HEK293 (cell line): ENCODE results near the gene ZFP62.

ENCODE experiments used
- CTCF ChIA-PET: fragments of 350-600 bp; formaldehyde crosslinking; extraction: SDS; loops from one replicate; lab custom pipeline; 2021; ENCODE audit warnings: antibody characterized with exemption; lab: Yijun Ruan, JAX
- POLR2A ChIA-PET: fragments of 300-600 bp; formaldehyde crosslinking; extraction: SDS; loops from one replicate; lab custom pipeline; 2020; ENCODE audit warnings: antibody characterized with exemption, inconsistent platforms; lab: Yijun Ruan, JAX
- H3K27ac ChIP-seq: fragments of 200-500 bp; sonication (Bioruptor generic); 2 replicates; pipeline ENCODE4 v1.5.1; 2014; ENCODE audit warnings: low read depth, low read length, control low read depth, inconsistent platforms; ENCODE audit errors: extremely low read depth
- H3K36me3 ChIP-seq, 2 experiments: fragments of 200-500 bp in 1 of 2; sonication (Bioruptor generic) in 1 of 2; 1 replicate in 1 of 2; 2 replicates in 1 of 2; pipeline ENCODE4 v1.5.1; 2014 to 2017; ENCODE audit warnings: inconsistent platforms in 2 of 2, low read length in 2 of 2; ENCODE audit not compliant: control insufficient read depth in 2 of 2, insufficient read depth in 1 of 2
- H3K4me1 ChIP-seq: fragments of 200-500 bp; sonication (Bioruptor generic); 2 replicates; pipeline ENCODE4 v1.5.1; 2014; ENCODE audit warnings: mild to moderate bottlenecking, low read length, inconsistent platforms; ENCODE audit not compliant: control insufficient read depth, insufficient read depth
- H3K4me3 ChIP-seq: 2 replicates; pipeline ENCODE4 v1.5.1; 2011; ENCODE audit warnings: low read depth, mild to moderate bottlenecking, control low read depth, low read length, moderate library complexity
- H3K9me3 ChIP-seq: fragments of 200-500 bp; sonication (Bioruptor generic); 2 replicates; pipeline ENCODE4 v1.5.1; 2014; ENCODE audit warnings: low read depth, low read length, inconsistent platforms; ENCODE audit not compliant: control insufficient read depth, insufficient read depth
- INSM2 ChIP-seq: fragments of 450-650 bp; formaldehyde crosslinking; IDR thresholded peaks from 2 replicates; pipeline ENCODE4 v1.5.1; 2016; ENCODE audit warnings: missing biosample characterization, missing genetic modification characterization
- MZF1 ChIP-seq: fragments of 450-650 bp; formaldehyde crosslinking; IDR thresholded peaks from 2 replicates; pipeline ENCODE4 v1.5.1; 2017; ENCODE audit warnings: missing biosample characterization, missing genetic modification characterization, borderline replicate concordance
- REPIN1 ChIP-seq: fragments of 450-650 bp; formaldehyde crosslinking; IDR thresholded peaks from 2 replicates; pipeline ENCODE4 v1.5.1; 2017; ENCODE audit warnings: missing biosample characterization, missing genetic modification characterization, low read depth
- TRIM28 ChIP-seq: IDR thresholded peaks from 2 replicates; pipeline ENCODE4 v1.6.1; 2011; ENCODE audit warnings: low read length, control low read depth, borderline replicate concordance
- YY2 ChIP-seq: fragments of 450-650 bp; formaldehyde crosslinking; IDR thresholded peaks from 2 replicates; pipeline ENCODE4 v1.5.1; 2016; ENCODE audit warnings: missing biosample characterization, missing genetic modification characterization
- ZEB2 ChIP-seq: fragments of 450-650 bp; formaldehyde crosslinking; IDR thresholded peaks from 2 replicates; pipeline ENCODE4 v1.5.1; 2016; ENCODE audit warnings: missing biosample characterization, missing genetic modification characterization
- ZFP37 ChIP-seq: fragments of 450-650 bp; formaldehyde crosslinking; IDR thresholded peaks from 2 replicates; pipeline ENCODE4 v1.5.1; 2016; ENCODE audit warnings: missing biosample characterization, missing genetic modification characterization
- ZNF132 ChIP-seq: fragments of 450-650 bp; formaldehyde crosslinking; IDR thresholded peaks from 2 replicates; pipeline ENCODE4 v1.5.1; 2017; ENCODE audit warnings: missing biosample characterization, missing genetic modification characterization, borderline replicate concordance
- ZNF223 ChIP-seq: fragments of 450-650 bp; formaldehyde crosslinking; IDR thresholded peaks from 2 replicates; pipeline ENCODE4 v1.5.1; 2016; ENCODE audit warnings: missing biosample characterization, missing genetic modification characterization
- ZNF394 ChIP-seq: fragments of 450-650 bp; formaldehyde crosslinking; IDR thresholded peaks from 2 replicates; pipeline ENCODE4 v1.5.1; 2016; ENCODE audit warnings: missing biosample characterization, missing genetic modification characterization, mild to moderate bottlenecking, moderate library complexity, borderline replicate concordance
- ZNF48 ChIP-seq: fragments of 450-650 bp; formaldehyde crosslinking; IDR thresholded peaks from 2 replicates; pipeline ENCODE4 v1.5.1; 2016; ENCODE audit warnings: missing biosample characterization, missing genetic modification characterization
- ZNF518A ChIP-seq: fragments of 450-650 bp; formaldehyde crosslinking; conservative IDR thresholded peaks from 2 replicates; pipeline ENCODE4 v1.5.1; 2016; ENCODE audit warnings: low read depth, missing biosample characterization, missing genetic modification characterization
- ZNF548 ChIP-seq: fragments of 450-650 bp; formaldehyde crosslinking; IDR thresholded peaks from 2 replicates; pipeline ENCODE4 v1.5.1; 2016; ENCODE audit warnings: missing biosample characterization, missing genetic modification characterization
- ZNF623 ChIP-seq: fragments of 450-650 bp; formaldehyde crosslinking; IDR thresholded peaks from 2 replicates; pipeline ENCODE4 v1.5.1; 2016; ENCODE audit warnings: missing biosample characterization, missing genetic modification characterization
- ZNF704 ChIP-seq: fragments of 450-650 bp; formaldehyde crosslinking; IDR thresholded peaks from 2 replicates; pipeline ENCODE4 v1.5.1; 2016; ENCODE audit warnings: missing biosample characterization, missing genetic modification characterization
- ZNF776 ChIP-seq: fragments of 450-650 bp; formaldehyde crosslinking; IDR thresholded peaks from 2 replicates; pipeline ENCODE4 v1.5.0; 2017; ENCODE audit warnings: missing biosample characterization, missing genetic modification characterization, borderline replicate concordance
- ZNF837 ChIP-seq: fragments of 450-650 bp; formaldehyde crosslinking; IDR thresholded peaks from 2 replicates; pipeline ENCODE4 v1.5.1; 2016; ENCODE audit warnings: missing biosample characterization, missing genetic modification characterization
- ZSCAN18 ChIP-seq: fragments of 450-650 bp; formaldehyde crosslinking; IDR thresholded peaks from 2 replicates; pipeline ENCODE4 v1.5.1; 2016; ENCODE audit warnings: missing biosample characterization, missing genetic modification characterization
- TF ChIP-seq, protein P1 (sequence below): fragments of 450-650 bp; formaldehyde crosslinking; IDR thresholded peaks from 2 replicates; pipeline ENCODE4 v1.5.1; 2016; ENCODE audit warnings: missing biosample characterization, missing genetic modification characterization
- TF ChIP-seq, protein P2 (sequence below): IDR thresholded peaks from 2 replicates; pipeline ENCODE4 v1.6.1; 2011; ENCODE audit warnings: mild to moderate bottlenecking, low read depth, low read length, borderline replicate concordance
- TF ChIP-seq, protein P3 (sequence below): fragments of 450-650 bp; formaldehyde crosslinking; IDR thresholded peaks from 2 replicates; pipeline ENCODE4; 2016; ENCODE audit warnings: missing biosample characterization, missing genetic modification characterization

ZFP62 gene

DNA sequence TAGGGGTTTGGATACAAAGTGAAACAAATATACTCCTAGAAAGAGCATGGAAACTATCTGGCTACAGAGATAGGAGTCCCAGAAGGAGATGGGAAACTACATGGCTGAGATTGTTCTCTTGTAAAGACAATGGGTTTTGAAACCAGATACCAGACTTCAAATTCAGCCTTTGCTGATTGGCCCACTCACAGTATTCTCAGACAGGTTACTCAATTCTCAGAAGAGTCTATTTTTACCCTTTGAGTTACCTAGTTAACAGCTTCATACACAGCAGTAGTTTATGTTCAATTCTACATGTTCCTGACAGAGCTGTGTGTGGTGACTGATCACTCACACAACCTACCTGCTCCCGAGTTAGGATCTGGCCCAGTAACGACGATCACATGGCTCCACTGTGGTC is 14.1 kb downstream of the ZFP62 start:
- POLR2A ChIA-PET = no interaction called here
- H3K4me1 ChIP-seq = no peaks in the 10 kb centered on the region
- H3K36me3 ChIP-seq = peaks cover 5 to 56% of the 10 kb centered on the region in 2 experiments; a peak in 2 of 3 replicates
- H3K4me3 ChIP-seq = no peak overlapping the region
- CTCF ChIA-PET = no interaction called here
- TF ChIP-seq ZFP37 (tag by site-specific recombination) = no peak
- TF ChIP-seq YY2 = no peak
- no peak for TF ChIP-seq TRIM28
- TF ChIP-seq, protein P1, sequence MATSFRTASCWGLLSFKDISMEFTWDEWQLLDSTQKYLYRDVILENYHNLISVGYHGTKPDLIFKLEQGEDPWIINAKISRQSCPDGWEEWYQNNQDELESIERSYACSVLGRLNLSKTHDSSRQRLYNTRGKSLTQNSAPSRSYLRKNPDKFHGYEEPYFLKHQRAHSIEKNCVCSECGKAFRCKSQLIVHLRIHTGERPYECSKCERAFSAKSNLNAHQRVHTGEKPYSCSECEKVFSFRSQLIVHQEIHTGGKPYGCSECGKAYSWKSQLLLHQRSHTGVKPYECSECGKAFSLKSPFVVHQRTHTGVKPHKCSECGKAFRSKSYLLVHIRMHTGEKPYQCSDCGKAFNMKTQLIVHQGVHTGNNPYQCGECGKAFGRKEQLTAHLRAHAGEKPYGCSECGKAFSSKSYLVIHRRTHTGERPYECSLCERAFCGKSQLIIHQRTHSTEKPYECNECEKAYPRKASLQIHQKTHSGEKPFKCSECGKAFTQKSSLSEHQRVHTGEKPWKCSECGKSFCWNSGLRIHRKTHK = no peak
- TF ChIP-seq ZNF132 (tag by site-specific recombination) = no peak
- TF ChIP-seq ZNF623 (tag by site-specific recombination) = no peak
- no peak for TF ChIP-seq ZNF48 (tag by site-specific recombination)
- TF ChIP-seq ZNF837 (tag by site-specific recombination) = no peak
- no peak for TF ChIP-seq INSM2
- no peak for TF ChIP-seq ZNF394 (tag by site-specific recombination)
- no peak for TF ChIP-seq ZNF776 (tag by site-specific recombination)
- no peak for TF ChIP-seq ZEB2
- TF ChIP-seq ZNF704 = no peak
- no peak for TF ChIP-seq ZNF548 (tag by site-specific recombination)
- TF ChIP-seq REPIN1 (tag by site-specific recombination) = no peak
- no peak overlapping the region for H3K27ac ChIP-seq
- H3K9me3 ChIP-seq = no peaks in the 10 kb centered on the region

DNA sequence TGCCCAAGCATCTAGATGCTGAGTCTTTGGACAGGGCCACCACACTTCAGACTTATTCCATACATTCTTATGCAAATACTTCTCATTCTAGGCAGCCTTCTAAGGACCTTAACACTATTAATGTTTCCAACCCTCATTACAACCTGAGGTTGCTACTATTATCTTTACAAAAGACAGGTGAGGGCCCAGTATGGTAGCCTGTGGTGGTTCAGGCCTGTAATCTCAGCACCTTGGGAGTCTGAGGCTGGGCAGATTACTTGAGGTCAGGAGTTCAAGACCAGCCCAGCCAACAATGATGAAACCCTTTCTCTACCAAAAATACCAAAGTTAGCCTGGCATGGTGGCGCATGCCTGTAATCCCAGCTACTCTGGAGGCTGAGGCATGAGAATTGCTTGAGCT is 16.2 kb downstream of the ZFP62 start:
- Histone ChIP-seq H3K4me3 (no peak overlapping the region), H3K9me3 (no peaks in the 10 kb centered on the region), H3K4me1 (no peaks in the 10 kb centered on the region), H3K27ac (no peak overlapping the region), H3K36me3 (peaks cover 0 to 34% of the 10 kb centered on the region in 2 experiments; a peak in 1 of 3 replicates)
- POLR2A ChIA-PET = interaction anchor here (0.6 kb wide), 1 partner anchor 487 kb away, joined by 3 read pairs; no protein-coding TSS in a partner anchor
- CTCF ChIA-PET = interaction anchor here (0.8 kb wide), 1 partner anchor 126 kb away, joined by 3 read pairs; no protein-coding TSS in a partner anchor
- TF ChIP-seq ZNF518A (tag by site-specific recombination) (no peak), ZNF223 (tag by site-specific recombination) (no peak), MZF1 (tag by site-specific recombination) (no peak), ZSCAN18 (tag by site-specific recombination) (no peak)
- TF ChIP-seq, protein P2, sequence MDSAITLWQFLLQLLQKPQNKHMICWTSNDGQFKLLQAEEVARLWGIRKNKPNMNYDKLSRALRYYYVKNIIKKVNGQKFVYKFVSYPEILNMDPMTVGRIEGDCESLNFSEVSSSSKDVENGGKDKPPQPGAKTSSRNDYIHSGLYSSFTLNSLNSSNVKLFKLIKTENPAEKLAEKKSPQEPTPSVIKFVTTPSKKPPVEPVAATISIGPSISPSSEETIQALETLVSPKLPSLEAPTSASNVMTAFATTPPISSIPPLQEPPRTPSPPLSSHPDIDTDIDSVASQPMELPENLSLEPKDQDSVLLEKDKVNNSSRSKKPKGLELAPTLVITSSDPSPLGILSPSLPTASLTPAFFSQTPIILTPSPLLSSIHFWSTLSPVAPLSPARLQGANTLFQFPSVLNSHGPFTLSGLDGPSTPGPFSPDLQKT = no peak
- TF ChIP-seq, protein P3, sequence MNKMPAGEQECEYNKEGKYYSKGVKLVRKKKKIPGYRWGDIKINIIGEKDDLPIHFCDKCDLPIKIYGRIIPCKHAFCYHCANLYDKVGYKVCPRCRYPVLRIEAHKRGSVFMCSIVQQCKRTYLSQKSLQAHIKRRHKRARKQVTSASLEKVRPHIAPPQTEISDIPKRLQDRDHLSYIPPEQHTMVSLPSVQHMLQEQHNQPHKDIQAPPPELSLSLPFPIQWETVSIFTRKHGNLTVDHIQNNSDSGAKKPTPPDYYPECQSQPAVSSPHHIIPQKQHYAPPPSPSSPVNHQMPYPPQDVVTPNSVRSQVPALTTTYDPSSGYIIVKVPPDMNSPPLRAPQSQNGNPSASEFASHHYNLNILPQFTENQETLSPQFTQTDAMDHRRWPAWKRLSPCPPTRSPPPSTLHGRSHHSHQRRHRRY (tag by site-specific recombination) = no peak
